Measurements from ENCODE around the gene ITGAV.
A peak's percentile ranks its signal among the peaks of the same experiment; 100 is the strongest.

Gene ITGAV

DNA sequence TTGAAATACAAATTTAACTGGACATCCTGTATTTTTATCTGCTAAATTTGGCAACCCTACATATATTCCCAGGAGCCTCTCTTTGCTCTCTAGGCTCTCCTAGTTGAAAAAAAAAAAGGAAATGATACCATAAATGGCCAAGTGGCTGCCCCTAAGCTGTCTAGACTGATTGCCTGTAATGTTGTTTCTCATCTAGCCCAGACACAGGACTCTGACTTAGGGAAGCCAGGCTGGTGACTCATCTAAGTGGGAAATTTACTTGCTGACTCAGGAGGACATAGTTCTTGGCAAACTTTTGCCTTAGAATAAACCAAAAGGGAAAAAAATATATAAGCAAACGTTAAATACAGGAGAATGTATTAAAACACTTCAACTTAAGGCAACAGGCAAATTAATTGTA lies 14.6 kb upstream of the ITGAV start:
- DNase-seq (ENCODE audit: low read depth, low spot score): peak; percentile 76

DNA sequence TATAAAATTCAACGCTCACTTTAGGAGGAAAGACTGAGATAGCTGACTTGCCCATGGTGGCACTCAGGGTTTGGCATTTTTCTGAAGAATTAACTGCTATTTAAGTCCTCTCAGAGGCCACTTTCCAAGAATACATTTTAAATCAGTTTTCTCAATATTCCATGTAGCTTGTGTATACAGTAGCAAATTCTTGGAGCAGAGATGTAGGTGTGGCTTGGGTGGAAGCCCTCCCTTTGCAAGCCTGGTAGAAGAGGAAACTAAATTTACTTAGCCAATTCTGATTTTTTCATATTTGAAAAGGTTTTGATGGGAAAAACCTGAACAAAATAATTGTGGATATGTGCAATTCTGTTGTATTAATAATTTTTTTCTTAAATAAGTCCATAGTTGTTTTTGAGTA lies 14.0 kb upstream of the ITGAV start:
- DNase-seq (ENCODE audit: low read depth, low spot score): no peak

DNA sequence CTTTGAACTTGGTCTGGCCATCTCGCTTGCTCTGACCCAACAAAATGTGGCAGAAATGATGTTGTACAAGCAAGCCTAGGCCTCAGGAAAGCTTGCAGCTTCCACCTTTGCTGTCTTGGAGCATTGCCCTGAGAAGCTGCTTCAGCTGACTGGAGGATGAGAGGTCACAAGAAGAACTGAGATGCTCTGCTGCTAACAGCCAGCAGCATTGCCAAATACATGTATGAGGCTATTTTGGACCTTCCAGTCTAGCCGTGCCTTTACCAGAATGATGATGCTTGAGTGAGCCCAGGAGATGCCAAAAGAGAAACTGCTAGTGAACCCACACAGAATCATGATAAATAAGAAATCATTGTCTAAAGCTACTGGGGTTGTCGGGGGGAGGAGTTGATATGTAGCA lies 13.2 kb upstream of the ITGAV start:
- DNase-seq (ENCODE audit: low read depth, low spot score): no peak

DNA sequence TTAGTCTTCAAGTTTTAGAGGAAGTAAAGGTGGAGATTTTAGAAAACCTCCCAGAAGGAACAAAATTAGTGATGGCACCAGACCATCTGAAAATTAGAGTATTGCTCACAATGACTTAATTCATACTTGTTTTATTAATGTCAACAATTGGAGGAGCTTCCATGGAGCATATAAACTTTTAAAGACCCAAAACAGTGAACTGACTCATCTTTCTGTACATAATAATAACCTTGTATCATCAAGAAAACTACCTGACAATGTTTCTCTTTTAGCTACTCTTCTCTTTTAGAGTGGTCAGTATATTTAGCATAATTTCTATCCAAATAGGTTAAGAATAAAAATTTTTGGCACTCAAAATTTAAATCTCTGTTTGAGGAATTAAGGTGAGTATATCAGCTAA lies 7.2 kb upstream of the ITGAV start:
- no peak for DNase-seq (ENCODE audit: low read depth, low spot score)

DNA sequence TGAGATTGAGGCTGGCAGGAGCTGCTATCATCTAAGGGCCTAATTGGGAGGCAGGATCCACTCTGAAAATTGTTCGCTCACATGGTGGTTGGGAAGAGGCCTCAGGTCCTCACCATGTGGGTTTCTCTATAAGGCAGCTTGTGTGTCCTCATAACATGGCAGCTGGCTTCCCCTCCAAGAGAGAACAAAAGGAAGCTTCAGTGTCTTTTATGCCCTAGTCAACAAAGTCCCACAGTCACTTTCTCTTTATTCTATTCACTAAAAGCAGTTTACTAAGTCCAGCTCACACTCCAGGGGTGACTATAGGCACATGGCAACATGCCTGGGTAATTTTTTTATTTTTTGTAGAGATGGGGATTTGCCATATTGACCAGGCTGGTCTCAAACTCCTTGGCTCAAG lies 5.8 kb upstream of the ITGAV start:
- no peak for DNase-seq (ENCODE audit: low read depth, low spot score)

DNA sequence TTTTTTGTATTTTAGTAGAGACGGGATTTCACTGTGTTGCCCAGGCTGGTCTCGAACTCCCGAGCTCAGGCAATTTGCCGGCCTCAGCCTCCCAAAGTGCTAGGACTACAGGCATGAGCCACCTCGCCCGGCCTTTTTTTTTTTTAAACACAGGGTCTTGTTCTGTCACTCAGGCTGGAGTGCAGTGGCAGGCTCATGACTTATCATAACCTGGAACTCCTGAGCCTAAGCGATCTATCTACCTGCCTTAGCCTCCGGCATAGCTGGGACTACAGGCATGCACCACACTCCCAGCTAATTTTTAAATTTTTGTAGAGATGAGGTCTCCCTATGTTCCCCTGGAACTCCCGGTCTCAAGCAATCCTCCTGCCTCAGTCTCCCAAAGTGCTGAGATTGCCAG lies 1.4 kb upstream of the ITGAV start:
- no peak for DNase-seq (ENCODE audit: low read depth, low spot score)

DNA sequence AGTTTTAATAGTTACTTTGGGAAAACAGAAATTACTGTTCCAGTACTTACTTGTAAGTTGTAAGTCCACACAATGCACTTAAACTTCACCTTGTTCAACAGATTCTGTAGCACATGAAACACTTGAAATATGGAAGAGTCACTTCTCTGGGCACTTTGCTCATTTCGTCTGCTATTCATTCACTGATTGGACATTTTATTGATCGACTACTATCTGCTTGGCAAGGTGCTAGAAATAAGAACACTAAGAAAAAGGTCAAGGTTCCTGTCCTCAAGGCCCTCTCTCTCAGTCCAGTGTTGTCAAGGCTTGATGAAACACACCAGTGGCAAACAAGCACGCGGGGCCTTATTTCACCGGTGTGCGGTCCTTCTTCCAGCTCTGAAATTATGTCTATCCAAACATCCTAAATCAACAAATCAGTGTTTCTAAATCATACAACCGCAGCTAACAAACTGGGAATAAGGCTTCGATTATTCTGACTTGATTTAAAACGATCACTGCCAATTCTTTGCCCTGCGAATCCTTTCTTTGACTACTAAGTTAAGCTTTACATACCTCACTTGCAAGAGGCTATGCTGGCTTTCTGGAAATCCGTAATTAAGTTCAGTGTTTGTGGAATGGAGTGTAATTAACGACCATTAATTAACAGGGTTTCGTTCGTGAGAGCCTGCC lies 780 bp upstream of the ITGAV start:
- peak; percentile 17 for DNase-seq (ENCODE audit: low read depth, low spot score)

DNA sequence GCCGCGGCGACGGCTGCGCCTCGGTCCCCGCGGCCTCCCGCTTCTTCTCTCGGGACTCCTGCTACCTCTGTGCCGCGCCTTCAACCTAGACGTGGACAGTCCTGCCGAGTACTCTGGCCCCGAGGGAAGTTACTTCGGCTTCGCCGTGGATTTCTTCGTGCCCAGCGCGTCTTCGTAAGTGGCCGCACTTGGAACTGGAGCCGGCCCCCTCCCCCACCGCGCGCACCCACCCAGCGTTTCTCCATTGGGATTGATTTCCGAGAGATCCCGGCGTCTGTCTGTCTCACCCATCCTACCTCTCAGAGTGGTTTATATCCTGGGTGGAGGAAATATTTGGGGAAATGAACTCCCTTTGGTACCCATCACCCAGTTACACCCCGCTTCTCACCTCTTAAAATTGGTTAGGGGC lies 498 bp downstream of the ITGAV start:
- no peak for DNase-seq (ENCODE audit: low read depth, low spot score)

DNA sequence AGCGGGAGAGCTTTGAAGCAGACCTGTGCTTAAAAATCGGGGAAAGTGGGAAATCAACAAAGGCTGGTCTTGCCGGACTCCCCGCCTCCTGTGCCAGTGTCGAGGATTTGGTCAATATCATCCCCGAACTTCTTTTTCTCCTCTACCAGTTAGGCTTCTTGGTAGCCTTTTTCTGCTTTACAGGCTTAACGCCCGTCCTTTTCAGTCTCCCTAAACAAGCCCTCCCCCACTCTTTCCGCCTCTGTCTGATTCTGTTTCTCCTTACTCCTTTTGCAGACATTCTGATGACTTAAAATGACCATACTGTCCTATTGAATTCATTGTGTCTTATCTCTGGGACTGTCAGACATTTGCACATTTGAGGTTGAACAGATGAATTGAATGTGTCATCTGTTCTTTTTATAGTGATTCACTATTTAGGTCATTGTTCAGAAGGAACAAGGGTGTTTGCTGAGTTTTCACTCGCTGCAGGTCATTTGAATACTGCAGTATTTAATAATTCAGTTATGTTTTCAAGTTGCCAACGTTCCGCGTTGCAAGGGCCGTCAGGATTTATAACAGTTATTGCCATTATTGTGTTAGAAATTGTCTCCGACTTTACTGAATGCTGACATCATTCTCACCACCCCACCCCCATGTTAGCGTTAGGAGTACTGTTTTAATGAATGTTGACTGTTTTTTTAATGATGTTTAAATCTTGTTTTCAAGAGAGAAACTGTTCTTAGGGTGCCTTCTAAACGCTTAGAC lies 1.1 kb downstream of the ITGAV start:
- DNase-seq (ENCODE audit: low read depth, low spot score): peak; percentile 37

DNA sequence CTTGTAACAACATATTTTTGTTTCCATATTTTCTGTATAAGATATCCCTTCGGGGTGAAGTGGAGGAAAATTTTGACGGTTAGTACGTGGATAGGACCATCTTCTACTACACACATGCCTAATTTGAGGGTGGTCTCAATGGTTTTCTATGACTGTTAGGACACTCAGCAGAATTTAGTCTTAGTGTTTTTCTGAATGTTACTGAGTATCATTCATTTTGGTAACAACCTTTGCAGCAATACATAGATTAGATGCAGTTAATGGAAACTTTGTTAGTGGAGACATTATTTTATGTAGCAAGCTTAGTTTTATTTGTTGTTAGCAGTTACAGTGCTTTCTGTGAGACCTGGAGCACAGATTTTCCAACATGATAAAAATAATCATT lies 1.6 kb downstream of the ITGAV start:
- DNase-seq (ENCODE audit: low read depth, low spot score): no peak

DNA sequence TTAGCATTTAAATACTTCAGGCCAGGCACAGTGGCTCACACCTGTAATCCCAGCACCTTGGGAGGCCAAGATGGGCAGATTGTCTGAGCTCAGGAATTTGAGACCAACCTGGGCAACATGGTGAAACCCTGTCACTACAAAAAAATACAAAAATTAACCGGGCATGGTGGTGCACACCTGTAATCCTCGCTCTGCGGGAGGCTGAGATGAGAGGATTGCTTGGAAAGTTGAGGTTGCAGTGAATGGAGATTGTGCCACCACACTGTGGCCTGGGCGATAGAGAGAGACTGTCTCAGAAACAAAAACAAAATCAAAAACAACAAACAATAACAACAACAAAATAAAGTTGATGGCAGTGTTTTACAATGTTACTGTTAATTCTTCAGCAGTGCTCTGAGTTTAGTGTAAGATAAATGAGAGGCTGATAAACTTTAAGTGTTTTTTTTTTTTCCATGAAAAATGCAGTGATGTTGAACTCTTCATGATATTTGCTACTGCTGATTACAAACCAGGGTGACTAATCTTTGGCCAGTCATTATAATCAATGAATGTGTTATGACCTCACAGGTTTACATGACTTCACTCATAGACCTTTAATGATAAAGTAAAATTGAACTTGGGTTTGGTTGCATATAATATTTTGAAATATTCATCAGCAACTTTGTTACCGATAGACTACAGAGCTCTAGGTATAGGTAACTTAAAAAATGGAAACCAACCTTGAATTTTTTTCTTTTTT lies 2.5 kb downstream of the ITGAV start:
- DNase-seq (ENCODE audit: low read depth, low spot score): no peak

DNA sequence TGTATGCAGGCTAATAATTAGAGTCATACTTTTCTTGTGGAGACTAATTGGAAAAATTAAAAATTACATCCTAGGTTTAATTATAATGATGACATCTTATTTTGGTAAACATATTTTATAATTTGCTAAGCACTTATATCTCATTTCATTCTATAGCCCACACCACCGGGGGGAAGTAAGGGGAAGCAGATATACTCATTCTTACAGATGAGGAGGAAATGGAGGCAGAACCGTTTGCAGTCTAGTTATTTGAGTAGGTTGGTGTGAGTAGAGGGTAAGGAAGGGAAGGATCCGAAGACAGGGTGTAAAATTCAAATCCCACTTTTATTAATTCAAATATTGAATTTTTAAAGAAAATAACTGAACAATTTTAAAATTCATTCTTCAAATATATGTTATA lies 3.7 kb downstream of the ITGAV start:
- no peak for DNase-seq (ENCODE audit: low read depth, low spot score)

DNA sequence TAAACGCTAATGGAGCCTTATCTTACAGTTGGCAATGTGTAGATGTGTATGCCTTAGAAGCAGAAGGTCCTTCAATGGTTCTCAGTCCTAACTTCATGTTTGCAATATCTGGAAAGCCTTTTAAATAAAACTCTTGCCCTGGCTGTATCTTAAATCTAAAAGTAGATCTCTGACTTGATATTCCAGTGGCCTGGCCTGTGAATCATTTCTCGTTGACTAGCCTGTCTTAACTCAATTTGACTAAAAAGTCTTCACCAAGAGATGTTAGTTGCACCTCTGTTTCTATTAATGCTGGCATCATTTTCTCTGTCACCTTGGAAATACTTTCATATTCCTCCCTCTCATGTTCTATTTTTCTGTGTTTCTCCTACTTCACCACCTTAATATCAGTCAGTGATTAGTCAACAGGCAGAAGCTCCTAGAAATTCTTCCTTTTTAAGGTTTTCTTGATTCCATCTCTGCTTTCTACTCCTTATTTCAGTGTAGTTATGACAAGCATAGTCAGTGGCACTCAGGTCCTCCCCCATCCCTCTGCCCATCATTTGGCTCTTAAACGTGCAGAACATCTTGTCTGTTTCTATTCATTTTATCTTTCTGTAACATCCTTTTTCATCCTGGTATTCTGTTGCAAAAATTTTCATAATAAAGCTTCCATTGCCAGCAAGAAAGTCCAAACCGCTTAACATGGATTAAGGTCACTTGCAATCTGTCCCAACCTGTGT lies 4.3 kb downstream of the ITGAV start:
- no peak for DNase-seq (ENCODE audit: low read depth, low spot score)

DNA sequence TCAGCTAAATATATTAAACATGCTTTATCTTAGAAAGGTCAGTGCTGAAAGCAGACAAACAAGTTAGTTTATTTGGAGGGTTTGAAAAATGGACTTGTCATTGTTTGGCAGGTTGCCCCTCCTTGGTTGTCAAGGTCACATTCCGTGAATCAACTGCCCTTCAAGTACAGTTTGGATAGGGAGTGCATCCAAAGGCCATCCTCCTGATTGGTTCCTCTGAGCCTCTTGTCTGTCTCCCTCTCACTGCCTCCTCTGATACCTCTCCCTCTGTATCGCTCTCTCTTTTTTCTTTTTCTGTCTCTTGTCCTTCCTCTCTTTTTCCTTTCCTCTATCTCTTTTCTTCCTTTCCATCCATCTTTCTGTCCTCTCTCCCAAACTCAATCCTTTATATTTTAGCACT lies 5.4 kb downstream of the ITGAV start:
- DNase-seq (ENCODE audit: low read depth, low spot score): no peak

DNA sequence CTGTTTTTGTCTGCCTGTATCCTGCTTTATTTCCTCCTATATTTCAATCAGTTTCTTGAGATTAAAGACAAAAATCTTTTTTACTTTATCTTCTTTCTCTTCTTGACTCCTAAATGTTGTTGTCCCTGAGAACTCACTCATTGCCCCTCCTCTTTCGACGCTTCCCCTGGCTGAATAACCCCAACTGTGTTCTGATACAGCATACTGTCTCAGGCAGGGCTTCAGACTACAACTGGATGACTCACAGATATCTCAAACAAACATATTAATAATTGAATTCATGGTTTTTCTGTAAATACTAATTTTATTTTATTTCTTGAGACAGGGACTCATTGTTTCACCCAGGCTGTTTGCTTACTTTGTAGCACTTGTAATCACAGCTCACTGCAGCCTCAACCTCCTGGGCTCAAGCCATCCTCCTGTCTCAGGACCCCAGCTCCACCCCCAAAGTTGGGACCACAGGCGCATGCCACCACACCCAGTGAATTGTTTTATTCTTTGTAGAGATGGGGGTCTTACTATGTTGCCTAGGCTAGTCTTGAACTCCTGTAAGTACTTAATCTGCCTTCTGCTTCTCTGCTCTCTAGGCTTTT lies 9.4 kb downstream of the ITGAV start:
- DNase-seq (ENCODE audit: low read depth, low spot score): no peak

DNA sequence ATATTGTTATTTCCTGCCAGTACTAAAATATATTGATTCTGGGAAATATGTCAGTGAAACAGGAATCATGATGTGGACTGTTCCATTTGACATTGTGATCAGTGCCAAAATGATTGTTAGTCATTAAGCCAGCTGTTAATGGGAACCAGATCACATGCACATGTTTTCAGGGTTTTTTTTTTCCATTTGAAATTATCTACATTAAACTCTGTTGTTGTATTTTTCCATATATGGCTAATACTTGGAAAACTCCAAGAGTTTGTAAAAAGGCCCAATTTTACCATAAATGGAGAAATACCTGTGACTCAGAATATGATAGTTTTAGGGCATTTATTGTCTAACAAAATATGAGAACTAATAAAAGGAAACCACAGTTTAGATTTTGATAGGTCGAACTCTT lies 13.4 kb downstream of the ITGAV start:
- no peak for DNase-seq (ENCODE audit: low read depth, low spot score)

DNA sequence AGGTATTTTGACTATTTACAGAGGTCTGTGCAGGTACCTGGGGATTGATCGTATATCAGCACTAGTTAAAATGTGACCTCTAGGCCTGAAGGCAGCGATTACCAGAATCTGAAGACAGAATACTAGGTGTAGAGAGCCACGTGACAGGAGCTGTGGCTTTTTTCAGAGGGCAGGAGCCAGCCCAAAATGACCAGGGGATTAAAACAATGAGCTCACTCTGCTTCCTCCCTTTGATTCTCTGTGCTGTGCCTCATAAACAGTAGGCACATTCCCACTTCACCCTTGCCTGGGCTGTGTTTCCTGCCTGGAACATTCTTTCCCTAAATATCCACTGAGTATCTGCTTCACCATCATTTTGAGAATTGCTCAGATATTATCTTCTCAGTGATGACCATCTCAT lies 15.2 kb downstream of the ITGAV start:
- peak; percentile 59 for DNase-seq (ENCODE audit: low read depth, low spot score)

DNA sequence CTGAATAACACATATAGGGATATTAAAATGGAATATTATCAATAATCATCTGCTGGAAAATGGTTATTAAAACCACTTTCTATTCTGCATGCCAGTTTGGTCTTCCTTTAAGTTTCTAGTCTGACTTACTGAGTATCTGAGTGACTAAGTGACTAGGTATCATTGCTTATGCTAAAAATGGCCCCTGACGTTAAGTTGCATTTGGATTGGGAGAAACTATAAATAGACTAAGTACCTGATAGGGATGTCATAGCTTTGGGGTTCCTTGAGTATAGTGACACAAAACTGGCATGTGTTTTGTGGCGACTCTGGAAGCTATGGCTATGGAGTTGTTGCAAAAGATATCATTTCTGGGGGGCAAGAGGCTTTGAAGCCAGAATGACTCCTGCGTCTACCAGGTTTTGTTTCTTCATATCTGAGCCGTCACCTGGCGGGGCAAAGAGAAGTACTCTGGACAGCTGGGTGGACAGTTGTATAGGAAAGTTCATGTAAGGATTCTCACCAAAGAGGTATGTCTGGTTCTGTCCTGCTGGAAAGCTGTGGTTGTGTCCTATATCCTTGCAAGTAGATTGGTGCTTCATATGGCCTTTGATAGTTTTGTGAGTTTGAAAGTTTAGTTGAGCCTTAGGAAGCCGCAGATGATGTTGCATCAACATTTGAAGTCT lies 17.9 kb downstream of the ITGAV start:
- DNase-seq (ENCODE audit: low read depth, low spot score): no peak

DNA sequence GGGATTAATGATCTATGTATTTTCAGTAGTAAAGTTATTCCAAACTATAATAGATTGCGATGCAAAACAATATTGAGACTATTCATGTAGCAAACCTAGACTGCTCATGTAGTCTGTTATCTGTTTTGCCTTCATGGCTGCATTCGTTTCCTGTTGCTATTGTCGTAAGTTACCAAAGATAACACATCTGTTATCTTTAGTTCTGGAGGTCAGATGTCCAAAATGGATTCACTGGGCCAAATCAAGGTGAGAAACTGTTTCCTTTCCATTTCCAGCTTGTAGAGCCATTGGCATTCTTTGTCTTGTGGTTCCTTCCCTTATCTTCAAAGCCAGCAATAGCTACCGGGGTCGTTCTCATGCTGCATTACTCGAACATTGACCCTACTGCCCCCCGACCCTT lies 20.9 kb downstream of the ITGAV start:
- DNase-seq (ENCODE audit: low read depth, low spot score): no peak

DNA sequence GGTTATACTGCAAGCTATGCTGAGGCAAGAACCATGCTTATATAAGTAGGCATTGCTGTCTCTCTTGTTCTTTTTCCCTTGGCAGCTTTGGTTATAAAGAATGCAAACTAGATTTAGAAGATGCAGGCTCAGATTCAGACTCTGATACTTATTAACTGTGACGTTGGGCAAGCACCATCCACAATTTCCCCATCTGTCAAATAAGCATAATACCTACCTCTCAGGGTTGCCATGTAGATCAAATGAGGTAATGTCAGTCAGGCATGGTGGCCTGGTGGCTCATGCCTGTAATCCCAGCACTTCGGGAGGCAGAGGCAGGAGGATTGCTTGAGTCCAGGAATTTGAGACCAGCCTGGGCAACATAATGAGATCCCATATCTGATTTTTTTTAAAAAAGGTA lies 21.7 kb downstream of the ITGAV start:
- DNase-seq (ENCODE audit: low read depth, low spot score): no peak

DNA sequence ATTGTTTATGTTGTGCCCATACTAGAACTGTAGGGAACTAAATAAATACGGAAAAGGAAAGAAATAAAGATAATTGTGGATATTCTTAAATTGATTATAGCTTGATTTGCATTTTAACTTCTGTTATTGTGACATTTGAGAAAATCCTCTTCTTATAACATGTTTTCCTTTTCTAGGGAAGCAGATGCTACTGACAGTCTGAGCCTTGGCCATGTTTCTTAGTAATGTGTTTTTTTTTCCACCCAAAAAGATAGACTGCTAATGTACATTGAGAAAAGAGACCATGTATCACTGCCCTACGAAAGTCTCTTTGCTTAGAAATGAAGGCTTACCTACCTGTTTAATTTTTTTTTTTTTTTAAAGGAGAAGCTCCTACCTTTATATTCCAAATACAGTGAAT lies 22.2 kb downstream of the ITGAV start:
- DNase-seq (ENCODE audit: low read depth, low spot score): no peak

Measured in ELF-1 (cell line).